COLO829 (cell line): ENCODE results near the gene IFNA17.
"Not testable (repeated sequence)": the region's sequence is repeated elsewhere in the genome, so short reads cannot be mapped to it uniquely, and the experiment has no call there.

Experiments
- DNase-seq: peaks from one replicate; pipeline ENCODE4 v3.0.0; 2012; ENCODE audit warnings: low spot score

IFNA17 gene

DNA sequence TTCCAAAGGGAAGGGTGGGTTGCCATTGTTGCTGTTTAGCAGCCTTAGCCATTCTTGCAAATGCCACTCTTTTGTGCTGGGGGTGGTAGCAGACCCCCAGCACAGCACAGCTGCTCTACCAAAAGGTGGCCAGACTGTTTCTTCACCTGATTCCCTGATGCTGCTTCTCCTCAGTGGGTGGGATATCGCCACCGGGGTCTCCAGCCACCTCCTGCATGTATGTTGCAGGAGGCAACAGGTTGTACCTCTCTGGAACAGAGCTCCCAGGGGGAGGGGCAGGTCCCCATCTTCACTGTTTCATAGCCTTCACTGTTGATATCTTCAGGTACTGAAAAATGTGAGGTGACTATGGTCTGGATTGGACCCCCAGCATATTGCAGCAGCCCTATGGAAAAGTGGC is 17.2 kb downstream of the IFNA17 start:
- not testable (repeated sequence) for DNase-seq

DNA sequence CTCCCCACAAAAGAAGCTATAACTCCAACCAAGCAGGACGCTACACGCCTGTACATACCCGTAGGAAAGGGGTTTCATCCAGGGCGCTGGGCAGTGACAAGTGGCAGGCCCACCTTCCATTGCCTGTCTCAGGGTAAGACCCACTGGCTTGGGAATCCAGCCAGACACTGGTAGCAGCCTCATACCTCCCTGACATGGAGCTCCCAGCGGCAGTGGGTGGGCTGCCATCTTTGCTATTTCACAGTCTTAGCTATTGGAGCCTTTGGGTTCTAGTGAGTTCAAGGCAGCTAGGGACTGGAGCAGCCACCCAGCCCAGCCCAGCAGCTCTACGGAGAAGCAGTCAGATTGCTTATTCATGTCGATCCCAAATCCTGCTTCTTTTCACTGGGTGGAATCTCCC is 17.7 kb downstream of the IFNA17 start:
- DNase-seq: no peak

DNA sequence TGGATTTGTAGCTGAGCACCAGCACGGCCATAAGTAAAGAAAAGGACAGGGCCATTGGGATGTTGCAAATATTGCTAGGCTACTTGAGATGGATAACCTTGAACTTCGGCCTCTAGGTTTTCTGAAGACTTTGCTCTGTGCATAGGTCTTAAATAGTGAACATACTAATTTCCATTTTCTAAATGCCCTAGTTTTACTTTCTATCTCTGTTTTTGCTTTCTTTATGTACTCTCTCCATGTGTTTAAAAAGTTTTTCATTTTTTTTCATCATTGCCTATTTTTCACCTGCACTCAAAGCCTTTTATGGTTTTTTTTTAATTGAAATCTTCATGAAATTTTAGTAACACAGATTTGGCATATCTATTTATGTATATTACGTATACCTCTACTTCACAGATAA is 21.0 kb downstream of the IFNA17 start, which contains the start of gene IFNA10:
Gene IFNA10 (minus strand): TSS at position 101 of the 400 bp plus-strand sequence. CDS start 46 bp downstream, at position 55.
- not testable (repeated sequence) for DNase-seq

DNA sequence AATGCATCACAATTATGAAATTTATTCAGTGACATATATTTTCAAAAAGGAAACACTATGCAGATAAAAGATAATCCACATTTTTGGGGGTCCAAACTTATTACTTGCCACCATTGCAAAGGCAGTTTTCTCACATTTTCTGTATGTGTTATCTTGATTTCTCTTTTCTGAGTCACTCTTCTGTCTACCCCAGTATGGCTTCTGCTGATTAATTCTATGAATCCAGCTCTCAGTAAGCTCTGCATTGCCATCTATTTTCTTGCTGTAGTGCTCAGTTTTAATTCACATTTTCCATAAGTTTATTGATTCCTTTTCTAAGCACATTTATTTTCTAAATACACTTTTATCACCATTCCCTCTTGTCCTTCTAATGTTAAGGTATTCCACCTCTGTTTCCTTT is 22.8 kb downstream of the IFNA17 start:
- no peak for DNase-seq

DNA sequence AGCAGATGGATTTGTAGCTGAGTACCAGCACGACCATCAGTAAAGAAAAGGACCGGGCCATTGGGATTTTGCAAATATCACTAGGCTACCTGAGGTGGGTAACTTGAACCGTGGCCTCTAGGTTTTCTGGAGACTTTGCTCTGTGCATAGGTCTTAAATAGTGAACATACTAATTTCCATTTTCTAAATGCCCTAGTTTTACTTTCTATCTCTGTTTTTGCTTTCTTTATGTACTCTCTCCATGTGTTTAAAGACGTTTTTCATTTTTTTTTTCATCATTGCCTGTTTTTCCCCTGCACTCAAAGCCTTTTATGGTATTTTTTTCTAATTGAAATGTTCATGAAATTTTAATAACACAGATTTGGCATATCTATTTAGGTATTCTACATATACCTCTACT is 25.9 kb downstream of the IFNA17 start, which contains the start of gene IFNA7:
Gene IFNA7 (minus strand): TSS at position 101 of the 400 bp plus-strand sequence. CDS start 40 bp downstream, at position 61.
- not testable (repeated sequence) for DNase-seq

DNA sequence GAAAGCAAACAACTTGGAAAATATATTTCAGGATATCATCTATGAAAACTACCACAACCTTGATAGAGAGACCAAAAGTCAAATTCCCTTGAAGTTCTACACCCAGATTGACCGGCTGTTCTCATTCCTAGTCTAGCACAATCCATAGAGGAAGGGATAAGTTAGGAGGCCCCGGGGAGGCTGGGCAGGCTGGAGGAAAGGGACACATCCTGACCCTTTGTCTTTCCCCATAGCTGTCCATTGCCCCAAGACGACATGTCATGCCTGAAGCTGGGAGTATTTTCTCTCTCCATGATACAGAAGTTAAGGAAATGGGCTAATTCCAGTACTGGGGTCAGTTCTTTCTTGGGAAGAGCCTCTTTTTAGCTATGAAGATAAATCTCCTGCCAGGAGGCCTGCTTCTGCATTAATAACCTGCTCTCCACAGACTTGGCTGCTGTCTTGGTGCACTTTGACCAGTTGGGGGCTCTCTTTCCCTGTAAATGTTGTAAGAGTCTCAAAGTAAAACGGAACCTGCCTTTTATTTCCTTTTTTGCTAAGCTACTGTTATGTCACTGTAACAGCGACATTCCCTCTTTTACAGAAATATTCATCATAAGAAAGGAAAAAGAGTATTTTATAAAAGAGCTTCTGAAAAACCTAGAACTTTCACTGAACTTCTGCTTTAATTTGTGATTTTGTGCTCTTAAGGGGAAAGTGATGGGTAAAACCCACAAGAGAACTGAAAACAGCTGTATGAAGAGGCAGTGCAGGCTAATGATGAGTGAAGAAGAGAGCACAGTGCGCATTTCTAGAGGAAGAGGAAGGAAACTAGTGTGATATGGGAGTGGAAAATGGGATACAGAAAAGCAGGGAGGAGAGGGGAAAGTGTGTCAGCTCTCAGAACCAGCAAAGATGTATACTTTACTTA is 32.9 kb downstream of the IFNA17 start:
- DNase-seq: not testable (repeated sequence)

DNA sequence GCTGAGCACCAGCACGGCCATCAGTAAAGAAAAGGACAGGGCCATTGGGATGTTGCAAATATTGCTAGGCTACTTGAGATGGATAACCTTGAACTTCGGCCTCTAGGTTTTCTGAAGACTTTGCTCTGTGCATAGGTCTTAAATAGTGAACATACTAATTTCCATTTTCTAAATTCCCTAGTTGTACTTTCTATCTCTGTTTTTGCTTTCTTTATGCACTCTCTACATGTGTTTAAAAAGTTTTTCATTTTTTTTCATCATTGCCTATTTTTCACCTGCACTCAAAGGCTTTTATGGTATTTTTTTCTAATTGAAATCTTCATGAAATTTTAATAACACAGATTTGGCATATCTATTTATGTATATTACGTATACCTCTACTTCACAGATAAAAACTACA is 40.5 kb downstream of the IFNA17 start, which contains the start of gene IFNA4:
Gene IFNA4 (minus strand): TSS at position 101 of the 400 bp plus-strand sequence. CDS start 56 bp downstream, at position 45.
- not testable (repeated sequence) for DNase-seq

DNA sequence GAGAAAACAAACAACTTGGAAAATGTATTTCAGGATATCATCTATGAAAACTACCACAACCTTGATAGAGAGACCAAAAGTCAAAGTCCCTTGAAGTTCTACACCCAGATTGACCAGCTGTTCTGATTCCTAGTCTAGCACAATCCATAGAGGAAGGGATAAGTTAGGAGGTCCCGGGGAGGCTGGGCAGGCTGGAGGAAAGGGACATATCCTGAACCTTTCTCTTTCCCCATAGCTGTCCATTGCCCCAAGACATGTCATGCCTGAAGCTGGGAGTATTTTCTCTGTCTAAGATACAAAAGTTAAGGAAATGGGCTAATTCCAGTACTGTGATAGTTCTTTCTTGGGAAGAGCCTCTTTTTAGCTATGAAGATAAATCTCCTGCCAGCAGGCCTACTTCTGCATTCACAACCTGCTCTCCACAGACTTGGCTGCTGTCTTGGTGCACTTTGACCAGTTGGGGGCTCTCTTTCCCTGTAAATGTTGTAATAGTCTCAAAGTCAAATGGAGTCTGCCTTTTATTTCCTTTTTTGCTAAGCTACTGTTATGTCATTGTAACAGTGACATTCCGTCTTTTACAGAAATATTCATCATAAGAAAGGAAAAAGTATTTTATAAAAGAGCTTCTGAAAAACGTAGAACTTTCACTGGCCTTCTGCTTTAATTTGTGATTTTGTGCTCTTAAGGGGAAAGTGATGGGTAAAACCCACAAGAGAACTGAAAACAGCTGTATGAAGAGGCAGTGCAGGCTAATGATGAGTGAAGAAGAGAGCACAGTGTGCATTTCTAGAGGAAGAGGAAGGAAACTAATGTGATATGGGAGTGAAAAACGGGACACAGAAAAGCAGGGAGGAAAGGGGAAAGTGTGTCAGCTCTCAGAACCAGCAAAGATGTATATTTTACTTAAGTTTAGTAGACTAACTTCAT is 44.9 kb downstream of the IFNA17 start:
- DNase-seq: not testable (repeated sequence)
